ENCODE data around the gene FXYD3.

Gene FXYD3

GRCh38 chr19:35112995-35113688 lies 2.5 kb upstream of the FXYD3 start:
- Histone ChIP-seq H3K4me3 (no peak overlapping the region), H3K27ac (no peak overlapping the region), H3K36me3 (no peaks in the 10 kb centered on the region), H3K9me3 (no peaks in the 10 kb centered on the region), H3K27me3 (no peaks in the 10 kb centered on the region), H3K4me1 (peaks cover 17% of the 10 kb centered on the region), H3K4me2 (no peak overlapping the region), H4K20me1 (no peaks in the 10 kb centered on the region), H3K9ac (no peak overlapping the region)
- no peak for TF ChIP-seq Cebpa-rat (IDR thresholded peaks at IDR 0.05)

GRCh38 chr19:35114353-35115176 lies 1.1 kb upstream of the FXYD3 start:
- Histone ChIP-seq H3K4me1 (peaks cover 28% of the 10 kb centered on the region), H3K4me2 (peak overlapping the region; percentile 65), H3K36me3 (no peaks in the 10 kb centered on the region), H3K27me3 (no peaks in the 10 kb centered on the region), H3K4me3 (peak overlapping the region; percentile 35; the same call in 1 of the 2 replicates), H3K9ac (no peak overlapping the region), H3K27ac (no peak overlapping the region), H4K20me1 (no peaks in the 10 kb centered on the region), H3K9me3 (no peaks in the 10 kb centered on the region)
- TF ChIP-seq Cebpa-rat (IDR thresholded peaks at IDR 0.05), result no peak

- H3K36me3 ChIP-seq, result no peaks in the 10 kb centered on the region
- H3K9ac ChIP-seq, result no peak overlapping the region
- no peaks in the 10 kb centered on the region for H3K27me3 ChIP-seq
- H3K4me3 ChIP-seq, result no peak overlapping the region
- no peaks in the 10 kb centered on the region for H3K9me3 ChIP-seq
- peaks cover 44% of the 10 kb centered on the region for H3K4me1 ChIP-seq
- no peaks in the 10 kb centered on the region for H4K20me1 ChIP-seq
- H3K4me2 ChIP-seq, result no peak overlapping the region
- no peak for TF ChIP-seq Cebpa-rat (IDR thresholded peaks at IDR 0.05)
- H3K27ac ChIP-seq, result no peak overlapping the region
These were observed 614 bp downstream of the FXYD3 start for GRCh38 chr19:35116072-35116801.

GRCh38 chr19:35117116-35117515 lies 1.5 kb downstream of the FXYD3 start:
- no peak for TF ChIP-seq Cebpa-rat (IDR thresholded peaks at IDR 0.05)
- Histone ChIP-seq H3K9ac (no peak overlapping the region), H4K20me1 (no peaks in the 10 kb centered on the region), H3K4me3 (no peak overlapping the region), H3K27ac (no peak overlapping the region), H3K4me1 (peaks cover 53% of the 10 kb centered on the region), H3K9me3 (no peaks in the 10 kb centered on the region), H3K4me2 (peak overlapping the region; percentile 3; the same call in 1 of the 2 replicates), H3K27me3 (no peaks in the 10 kb centered on the region), H3K36me3 (no peaks in the 10 kb centered on the region)

- Histone ChIP-seq H3K4me3 (no peak overlapping the region), H3K9me3 (no peaks in the 10 kb centered on the region), H3K36me3 (no peaks in the 10 kb centered on the region), H3K9ac (no peak overlapping the region), H3K4me2 (no peak overlapping the region), H3K27ac (no peak overlapping the region), H3K4me1 (peaks cover 60% of the 10 kb centered on the region), H4K20me1 (no peaks in the 10 kb centered on the region), H3K27me3 (no peaks in the 10 kb centered on the region)
- TF ChIP-seq Cebpa-rat (IDR thresholded peaks at IDR 0.05), result no peak
These were observed 2.2 kb downstream of the FXYD3 start for GRCh38 chr19:35117799-35118198.

- no peaks in the 10 kb centered on the region for H3K27me3 ChIP-seq
- H3K27ac ChIP-seq, result peak overlapping the region; percentile 53; the same call in 1 of the 2 replicates
- no peak overlapping the region for H3K9ac ChIP-seq
- H4K20me1 ChIP-seq, result no peaks in the 10 kb centered on the region
- peaks cover 66% of the 10 kb centered on the region for H3K4me1 ChIP-seq
- peak overlapping the region; percentile 36; the same call in 1 of the 2 replicates for H3K4me2 ChIP-seq
- TF ChIP-seq Cebpa-rat (IDR thresholded peaks at IDR 0.05), result no peak
- H3K9me3 ChIP-seq, result no peaks in the 10 kb centered on the region
- no peak overlapping the region for H3K4me3 ChIP-seq
- H3K36me3 ChIP-seq, result no peaks in the 10 kb centered on the region
These were observed 2.8 kb downstream of the FXYD3 start for GRCh38 chr19:35118268-35119020.

GRCh38 chr19:35119091-35119490 lies 3.5 kb downstream of the FXYD3 start:
- Histone ChIP-seq H4K20me1 (no peaks in the 10 kb centered on the region), H3K4me2 (peak overlapping the region; percentile 36; the same call in 1 of the 2 replicates), H3K4me3 (no peak overlapping the region), H3K27ac (no peak overlapping the region; the same call in 1 of the 2 replicates), H3K27me3 (no peaks in the 10 kb centered on the region), H3K4me1 (peaks cover 73% of the 10 kb centered on the region), H3K9me3 (no peaks in the 10 kb centered on the region), H3K9ac (no peak overlapping the region), H3K36me3 (no peaks in the 10 kb centered on the region)
- no peak for TF ChIP-seq Cebpa-rat (IDR thresholded peaks at IDR 0.05)

- Histone ChIP-seq H3K36me3 (no peaks in the 10 kb centered on the region), H3K4me2 (0 out of 2 replicates have a peak overlapping the region, but pooled peaks have one; percentile 36), H3K27ac (peak overlapping the region; percentile 6; the same call in 1 of the 2 replicates), H3K9me3 (no peaks in the 10 kb centered on the region), H3K4me3 (no peak overlapping the region), H4K20me1 (no peaks in the 10 kb centered on the region), H3K27me3 (no peaks in the 10 kb centered on the region), H3K9ac (no peak overlapping the region), H3K4me1 (peaks cover 73% of the 10 kb centered on the region)
- TF ChIP-seq Cebpa-rat (IDR thresholded peaks at IDR 0.05), result no peak
These were observed 4.0 kb downstream of the FXYD3 start for GRCh38 chr19:35119578-35120155.

GRCh38 chr19:35120492-35120891 lies 4.9 kb downstream of the FXYD3 start:
- H3K4me3 ChIP-seq, result no peak overlapping the region
- H3K36me3 ChIP-seq, result no peaks in the 10 kb centered on the region
- no peaks in the 10 kb centered on the region for H4K20me1 ChIP-seq
- no peak overlapping the region for H3K9ac ChIP-seq
- H3K4me1 ChIP-seq, result peaks cover 76% of the 10 kb centered on the region
- H3K27me3 ChIP-seq, result no peaks in the 10 kb centered on the region
- H3K27ac ChIP-seq, result no peak overlapping the region
- no peak for TF ChIP-seq Cebpa-rat (IDR thresholded peaks at IDR 0.05)
- H3K4me2 ChIP-seq, result peak overlapping the region; percentile 33
- no peaks in the 10 kb centered on the region for H3K9me3 ChIP-seq
